ENCODE results near the gene CTNNA2.
A peak's percentile ranks its signal among the peaks of the same experiment; 100 is the strongest.

CTNNA2 gene

DNA sequence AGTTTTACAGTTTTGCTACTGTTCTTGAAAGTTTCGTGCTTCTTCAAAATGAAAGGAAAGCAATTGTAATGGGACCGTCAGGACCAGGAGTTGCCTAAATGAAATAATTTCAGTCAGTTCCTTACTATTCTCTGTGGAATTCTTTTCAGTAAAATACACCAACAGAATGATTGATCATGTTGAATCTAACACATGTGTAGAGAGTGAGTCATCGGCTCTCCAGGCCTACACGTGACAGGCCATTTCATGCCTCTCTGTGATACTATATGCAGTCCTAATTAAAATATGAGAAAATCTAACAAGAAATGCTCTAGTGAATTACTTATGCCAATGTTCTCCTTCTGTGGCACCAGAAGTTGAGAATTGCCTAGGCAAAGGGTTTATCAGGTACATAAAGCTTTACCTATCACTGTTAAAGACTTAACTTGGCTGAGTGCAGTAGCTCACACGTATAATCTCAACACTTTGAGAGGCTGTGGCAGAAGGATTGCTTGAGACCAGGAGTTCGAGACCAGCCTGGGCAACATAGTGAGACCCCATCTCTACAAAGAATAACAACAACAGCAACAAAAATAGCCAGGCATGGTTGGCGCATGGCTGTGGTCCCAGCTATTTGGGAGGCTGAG lies 592.3 kb downstream of the CTNNA2 start:
- H3K27me3 ChIP-seq (ENCODE audit: control insufficient read depth in 1 of 2, insufficient read depth in 1 of 2, low read length in 2 of 2), result peaks cover 0 to 3% of the 10 kb centered on the region in 2 experiments
- DNase-seq, result no peak
- H3K9me3 ChIP-seq (ENCODE audit: control insufficient read depth, low read length), result no peaks in the 10 kb centered on the region
- no peaks in the 10 kb centered on the region for H3K4me1 ChIP-seq (ENCODE audit: control insufficient read depth, insufficient read depth, low read depth, low read length)
- H3K14ac ChIP-seq (ENCODE audit: low read length in 2 of 2), result no peak overlapping the region
- 78% methylated on average over 4 of the region's 7 CpGs for WGBS
- peak overlapping the region in 1 of 2 experiments; percentile 62 for H3K4me3 ChIP-seq (ENCODE audit: insufficient read depth in 1 of 2, low read depth in 1 of 2, low read length in 2 of 2)
- no peak overlapping the region for H3K9ac ChIP-seq (ENCODE audit: low read length)
- no peak overlapping the region for H2AFZ ChIP-seq (ENCODE audit: low read depth, low read length)
- H2BK15ac ChIP-seq (ENCODE audit: low read depth, poor library complexity, severe bottlenecking), result no peak overlapping the region
- no peak overlapping the region for H3K4ac ChIP-seq (ENCODE audit: low read depth in 1 of 2, low read length in 2 of 2)
- no peaks in the 10 kb centered on the region for H3K79me1 ChIP-seq (replicated peaks; ENCODE audit: low read length, poor library complexity, severe bottlenecking)
- no peak overlapping the region for H2AK5ac ChIP-seq (ENCODE audit: low read length, severe bottlenecking)
- no peak overlapping the region for H3K4me2 ChIP-seq (ENCODE audit: low read length, poor library complexity, severe bottlenecking)
- no peak overlapping the region for H4K8ac ChIP-seq (ENCODE audit: low read length)
- no peak overlapping the region for H3K23ac ChIP-seq (ENCODE audit: low read length in 2 of 2)
- no peak overlapping the region for H3K27ac ChIP-seq (ENCODE audit: low read length, poor library complexity, severe bottlenecking)
- H2BK12ac ChIP-seq (ENCODE audit: low read length in 2 of 2), result no peak overlapping the region
- H2BK120ac ChIP-seq (ENCODE audit: low read depth, low read length), result no peak overlapping the region
- no peak overlapping the region for H4K91ac ChIP-seq (ENCODE audit: low read length)
- no peaks in the 10 kb centered on the region for H3K36me3 ChIP-seq (ENCODE audit: control insufficient read depth in 1 of 2, insufficient read depth in 2 of 2, low read depth in 1 of 2, low read length in 2 of 2)
- no peak overlapping the region for H2BK5ac ChIP-seq (ENCODE audit: low read depth, low read length, poor library complexity, severe bottlenecking)
- no peak overlapping the region for H3K18ac ChIP-seq (ENCODE audit: low read depth in 1 of 2, low read length in 2 of 2)

DNA sequence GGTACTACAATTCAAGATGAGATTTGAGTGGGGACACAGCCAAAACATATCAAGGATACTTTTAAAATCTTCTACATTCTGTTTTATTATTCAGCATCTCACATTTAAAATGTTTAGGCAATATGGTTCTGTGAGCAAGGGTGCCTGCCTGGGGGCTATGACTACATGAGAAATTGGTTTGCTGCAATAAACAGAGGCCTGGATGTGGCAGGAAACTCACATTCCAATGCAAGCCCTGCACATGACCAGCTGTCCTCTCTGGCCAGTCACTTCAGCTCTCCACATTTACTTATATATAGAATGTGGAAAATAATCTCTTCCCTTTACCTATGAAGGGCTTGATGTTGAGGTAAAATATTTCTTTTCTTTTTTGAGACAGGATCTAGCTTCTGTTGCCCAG lies 598.3 kb downstream of the CTNNA2 start:
- Histone ChIP-seq H3K4me3 (ENCODE audit: insufficient read depth in 1 of 2, low read depth in 1 of 2, low read length in 2 of 2) (no peak overlapping the region), H3K14ac (ENCODE audit: low read length in 2 of 2) (no peak overlapping the region), H3K9ac (ENCODE audit: low read length) (no peak overlapping the region), H3K36me3 (ENCODE audit: control insufficient read depth in 1 of 2, insufficient read depth in 2 of 2, low read depth in 1 of 2, low read length in 2 of 2) (no peaks in the 10 kb centered on the region), H3K79me1 (replicated peaks; ENCODE audit: low read length, poor library complexity, severe bottlenecking) (no peaks in the 10 kb centered on the region), H3K4me2 (ENCODE audit: low read length, poor library complexity, severe bottlenecking) (no peak overlapping the region), H2BK12ac (ENCODE audit: low read length in 2 of 2) (no peak overlapping the region), H3K4me1 (ENCODE audit: control insufficient read depth, insufficient read depth, low read depth, low read length) (no peaks in the 10 kb centered on the region), H4K8ac (ENCODE audit: low read length) (no peak overlapping the region), H3K9me3 (ENCODE audit: control insufficient read depth, low read length) (no peaks in the 10 kb centered on the region), H2BK15ac (ENCODE audit: low read depth, poor library complexity, severe bottlenecking) (no peak overlapping the region), H3K23ac (ENCODE audit: low read length in 2 of 2) (no peak overlapping the region), H4K91ac (ENCODE audit: low read length) (no peak overlapping the region), H2BK5ac (ENCODE audit: low read depth, low read length, poor library complexity, severe bottlenecking) (no peak overlapping the region), H3K18ac (ENCODE audit: low read depth in 1 of 2, low read length in 2 of 2) (no peak overlapping the region), H2BK120ac (ENCODE audit: low read depth, low read length) (no peak overlapping the region), H3K27me3 (ENCODE audit: control insufficient read depth in 1 of 2, insufficient read depth in 1 of 2, low read length in 2 of 2) (peaks cover 0 to 3% of the 10 kb centered on the region in 2 experiments), H3K27ac (ENCODE audit: low read length, poor library complexity, severe bottlenecking) (no peak overlapping the region), H3K4ac (ENCODE audit: low read depth in 1 of 2, low read length in 2 of 2) (no peak overlapping the region), H2AFZ (ENCODE audit: low read depth, low read length) (no peak overlapping the region), H2AK5ac (ENCODE audit: low read length, severe bottlenecking) (no peak overlapping the region)
- DNase-seq, result no peak

DNA sequence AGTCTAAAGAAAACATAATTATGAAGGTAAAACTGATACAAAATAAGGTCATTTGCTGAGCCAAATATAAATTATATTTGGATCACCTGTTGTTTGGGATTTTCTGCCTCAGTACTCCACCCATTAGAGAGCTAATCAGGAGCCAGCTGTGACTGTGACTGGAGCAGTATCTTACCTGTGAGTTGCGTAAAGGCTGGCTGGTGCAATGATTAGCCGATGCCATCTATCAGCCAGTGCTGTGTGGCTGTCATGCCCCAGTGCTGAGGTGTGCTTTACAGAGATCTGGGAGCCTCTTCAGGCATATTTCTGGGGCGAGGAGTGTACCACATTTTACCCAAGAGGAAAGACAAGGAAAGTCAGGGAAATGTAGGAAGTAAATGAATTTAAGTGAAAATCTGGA lies 599.9 kb downstream of the CTNNA2 start:
- Histone ChIP-seq H2AK5ac (ENCODE audit: low read length, severe bottlenecking) (no peak overlapping the region), H3K9me3 (ENCODE audit: control insufficient read depth, low read length) (no peaks in the 10 kb centered on the region), H3K4me3 (ENCODE audit: insufficient read depth in 1 of 2, low read depth in 1 of 2, low read length in 2 of 2) (no peak overlapping the region), H4K8ac (ENCODE audit: low read length) (no peak overlapping the region), H3K9ac (ENCODE audit: low read length) (no peak overlapping the region), H4K91ac (ENCODE audit: low read length) (no peak overlapping the region), H3K18ac (ENCODE audit: low read depth in 1 of 2, low read length in 2 of 2) (no peak overlapping the region), H3K23ac (ENCODE audit: low read length in 2 of 2) (no peak overlapping the region), H3K27me3 (ENCODE audit: control insufficient read depth in 1 of 2, insufficient read depth in 1 of 2, low read length in 2 of 2) (peaks cover 0 to 3% of the 10 kb centered on the region in 2 experiments), H3K4ac (ENCODE audit: low read depth in 1 of 2, low read length in 2 of 2) (no peak overlapping the region), H2AFZ (ENCODE audit: low read depth, low read length) (no peak overlapping the region), H3K4me2 (ENCODE audit: low read length, poor library complexity, severe bottlenecking) (no peak overlapping the region), H2BK120ac (ENCODE audit: low read depth, low read length) (no peak overlapping the region), H3K4me1 (ENCODE audit: control insufficient read depth, insufficient read depth, low read depth, low read length) (no peaks in the 10 kb centered on the region), H3K14ac (ENCODE audit: low read length in 2 of 2) (no peak overlapping the region), H3K79me1 (replicated peaks; ENCODE audit: low read length, poor library complexity, severe bottlenecking) (no peaks in the 10 kb centered on the region), H2BK5ac (ENCODE audit: low read depth, low read length, poor library complexity, severe bottlenecking) (no peak overlapping the region), H2BK12ac (ENCODE audit: low read length in 2 of 2) (no peak overlapping the region), H3K27ac (ENCODE audit: low read length, poor library complexity, severe bottlenecking) (no peak overlapping the region), H2BK15ac (ENCODE audit: low read depth, poor library complexity, severe bottlenecking) (no peak overlapping the region), H3K36me3 (ENCODE audit: control insufficient read depth in 1 of 2, insufficient read depth in 2 of 2, low read depth in 1 of 2, low read length in 2 of 2) (no peaks in the 10 kb centered on the region)
- WGBS, result 76% methylated on average over 3 of the region's 3 CpGs
- DNase-seq, result no peak

DNA sequence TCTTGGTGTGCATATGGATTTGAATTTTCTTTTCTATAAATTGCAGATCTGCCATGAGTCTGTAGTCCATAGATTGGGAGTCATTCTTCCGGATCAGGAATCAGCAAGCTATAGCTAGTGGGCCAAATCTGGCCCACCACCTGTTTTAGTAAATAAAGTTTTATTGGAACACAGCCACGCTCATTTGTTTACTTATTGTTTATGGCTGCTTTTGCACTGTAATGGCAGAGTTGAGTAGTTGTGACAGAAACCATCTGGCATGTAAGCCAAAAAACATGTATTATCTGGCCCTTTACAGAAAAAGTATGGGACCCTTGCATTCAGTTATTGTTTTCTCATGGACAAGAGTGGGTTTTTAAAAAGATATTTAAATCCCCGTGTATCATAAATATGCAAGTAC lies 600.5 kb downstream of the CTNNA2 start:
- no peak overlapping the region for H4K8ac ChIP-seq (ENCODE audit: low read length)
- no peak for DNase-seq

More for the DNA sequence above, 600.5 kb downstream of the CTNNA2 start:
- no peaks in the 10 kb centered on the region for H3K4me1 ChIP-seq (ENCODE audit: control insufficient read depth, insufficient read depth, low read depth, low read length)
- no peak overlapping the region for H2BK12ac ChIP-seq (ENCODE audit: low read length in 2 of 2)
- 84% methylated on average over 3 of the region's 3 CpGs for WGBS
- H2AFZ ChIP-seq (ENCODE audit: low read depth, low read length), result no peak overlapping the region
- no peak overlapping the region for H3K23ac ChIP-seq (ENCODE audit: low read length in 2 of 2)
- no peak overlapping the region for H3K27ac ChIP-seq (ENCODE audit: low read length, poor library complexity, severe bottlenecking)
- H3K9me3 ChIP-seq (ENCODE audit: control insufficient read depth, low read length), result no peaks in the 10 kb centered on the region
- no peak overlapping the region for H3K18ac ChIP-seq (ENCODE audit: low read depth in 1 of 2, low read length in 2 of 2)
- H2BK15ac ChIP-seq (ENCODE audit: low read depth, poor library complexity, severe bottlenecking), result no peak overlapping the region
- H3K4me3 ChIP-seq (ENCODE audit: insufficient read depth in 1 of 2, low read depth in 1 of 2, low read length in 2 of 2), result no peak overlapping the region
- H2AK5ac ChIP-seq (ENCODE audit: low read length, severe bottlenecking), result no peak overlapping the region
- no peaks in the 10 kb centered on the region for H3K79me1 ChIP-seq (replicated peaks; ENCODE audit: low read length, poor library complexity, severe bottlenecking)
- H3K14ac ChIP-seq (ENCODE audit: low read length in 2 of 2), result no peak overlapping the region
- no peaks in the 10 kb centered on the region for H3K36me3 ChIP-seq (ENCODE audit: control insufficient read depth in 1 of 2, insufficient read depth in 2 of 2, low read depth in 1 of 2, low read length in 2 of 2)
- H3K4ac ChIP-seq (ENCODE audit: low read depth in 1 of 2, low read length in 2 of 2), result no peak overlapping the region
- no peak overlapping the region for H2BK5ac ChIP-seq (ENCODE audit: low read depth, low read length, poor library complexity, severe bottlenecking)
- H3K27me3 ChIP-seq (ENCODE audit: control insufficient read depth in 1 of 2, insufficient read depth in 1 of 2, low read length in 2 of 2), result peaks cover 0 to 3% of the 10 kb centered on the region in 2 experiments
- no peak overlapping the region for H4K91ac ChIP-seq (ENCODE audit: low read length)
- no peak overlapping the region for H3K9ac ChIP-seq (ENCODE audit: low read length)
- H2BK120ac ChIP-seq (ENCODE audit: low read depth, low read length), result no peak overlapping the region
- no peak overlapping the region for H3K4me2 ChIP-seq (ENCODE audit: low read length, poor library complexity, severe bottlenecking)
